ENCODE results near the gene GAL3ST2.

The GAL3ST2 gene

DNA sequence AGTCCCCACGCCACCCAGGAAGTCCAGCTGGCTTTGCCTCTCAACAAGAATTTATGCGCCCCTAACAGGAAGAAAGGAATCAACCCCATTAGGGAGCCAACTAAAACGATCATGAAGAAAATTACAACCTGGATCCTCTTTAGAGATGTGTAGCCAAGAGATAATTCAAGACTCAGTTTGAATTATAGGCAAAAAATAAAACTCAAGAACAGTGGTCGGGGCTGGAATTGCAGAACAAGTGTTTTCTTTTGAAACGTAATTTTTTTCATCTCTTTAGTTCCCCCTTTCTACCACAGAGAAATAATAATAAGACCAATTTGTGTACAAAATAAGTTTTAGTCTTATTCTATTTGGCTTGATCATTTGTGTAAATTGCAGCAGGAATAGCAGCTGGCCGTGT lies 59.7 kb downstream of the GAL3ST2 start:
- DNase-seq: no peak
- Mint-ChIP-seq H3K27me3 (peaks cover 60% of the 10 kb centered on the region), H3K27ac (no peak overlapping the region), H3K9me3 (no peaks in the 10 kb centered on the region), H3K4me1 (no peaks in the 10 kb centered on the region), H3K36me3 (no peaks in the 10 kb centered on the region), H3K4me3 (no peak overlapping the region)
- CTCF ChIA-PET: no interaction called here

DNA sequence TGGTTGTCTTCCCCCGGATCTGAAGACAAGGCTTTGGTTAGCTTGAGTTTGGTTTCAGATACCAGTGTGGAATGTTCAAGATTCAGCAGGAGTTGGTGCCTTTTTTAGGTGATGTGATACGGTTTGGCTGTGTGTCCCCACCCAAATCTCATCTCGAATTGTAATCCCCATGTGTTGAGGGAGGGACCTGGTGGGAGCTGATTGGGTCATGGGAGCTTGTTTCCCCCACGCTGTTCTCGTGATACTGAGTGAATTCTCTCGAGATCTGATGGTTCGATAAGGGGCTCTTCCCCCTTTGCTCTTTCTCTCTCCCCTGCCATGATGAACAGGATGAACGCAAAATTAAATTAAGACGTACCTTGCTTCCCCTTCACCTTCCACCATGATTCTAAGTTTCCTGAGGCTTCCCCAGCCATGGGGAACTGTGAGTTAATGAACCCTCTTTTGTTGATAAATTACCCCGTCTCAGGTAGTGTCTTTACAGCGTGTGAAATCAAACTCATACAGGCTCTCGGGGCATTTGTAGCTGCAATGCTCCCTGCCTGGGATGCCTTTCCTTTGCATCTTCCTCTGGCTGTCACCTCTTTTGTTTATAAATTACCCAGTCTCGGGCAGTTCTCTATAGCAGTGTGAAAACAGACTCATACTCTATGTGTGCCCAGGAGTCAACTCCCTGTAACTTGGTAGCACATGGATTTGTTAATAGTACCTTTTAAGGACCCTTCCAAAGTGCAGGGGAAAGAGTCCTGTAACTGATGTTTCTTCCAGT lies 60.8 kb downstream of the GAL3ST2 start:
- H3K4me3 Mint-ChIP-seq: no peak overlapping the region
- H3K4me1 Mint-ChIP-seq: no peaks in the 10 kb centered on the region
- no peaks in the 10 kb centered on the region for H3K36me3 Mint-ChIP-seq
- H3K9me3 Mint-ChIP-seq: no peaks in the 10 kb centered on the region
- no peak overlapping the region for H3K27ac Mint-ChIP-seq
- peaks cover 66% of the 10 kb centered on the region for H3K27me3 Mint-ChIP-seq
- CTCF ChIA-PET: interaction anchor here (0.7 to 1.2 kb wide), 2 partner anchors 29 to 186 kb away, joined by 3 read pairs; no protein-coding TSS in a partner anchor
- DNase-seq: no peak

GRCh38 chr2:241841181-241842066 lies 64.8 kb downstream of the GAL3ST2 start:
- no peaks in the 10 kb centered on the region for H3K36me3 Mint-ChIP-seq
- CTCF ChIA-PET: no interaction called here
- H3K9me3 Mint-ChIP-seq: no peaks in the 10 kb centered on the region
- peak overlapping the region; percentile 19 for H3K27ac Mint-ChIP-seq
- no peak for DNase-seq
- H3K27me3 Mint-ChIP-seq: peaks cover 76% of the 10 kb centered on the region
- H3K4me3 Mint-ChIP-seq: no peak overlapping the region
- peaks cover 30% of the 10 kb centered on the region for H3K4me1 Mint-ChIP-seq

DNA sequence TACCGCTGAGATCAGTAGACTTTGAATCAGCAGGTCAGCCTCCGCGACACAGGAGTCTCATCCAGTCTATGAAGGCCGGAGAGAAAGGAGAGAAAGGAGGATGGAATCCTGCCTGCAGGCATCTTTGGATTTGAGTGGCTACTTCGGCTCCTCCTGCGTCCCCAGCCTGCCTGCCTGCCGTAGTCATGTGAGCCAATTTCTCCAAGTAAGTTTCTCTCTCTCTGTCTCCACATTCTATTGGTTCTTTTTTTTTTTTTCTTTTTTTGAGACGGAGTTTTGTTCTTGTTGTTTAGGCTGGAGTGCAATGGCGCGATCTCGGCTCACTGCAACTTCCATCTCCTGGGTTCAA lies 65.4 kb downstream of the GAL3ST2 start:
- no peak overlapping the region for H3K27ac Mint-ChIP-seq
- peaks cover 34% of the 10 kb centered on the region for H3K4me1 Mint-ChIP-seq
- CTCF ChIA-PET: no interaction called here
- no peak overlapping the region for H3K4me3 Mint-ChIP-seq
- H3K9me3 Mint-ChIP-seq: no peaks in the 10 kb centered on the region
- no peak for DNase-seq
- no peaks in the 10 kb centered on the region for H3K36me3 Mint-ChIP-seq
- peaks cover 79% of the 10 kb centered on the region for H3K27me3 Mint-ChIP-seq

GRCh38 chr2:241842620-241843211 lies 66.1 kb downstream of the GAL3ST2 start:
- H3K27me3 Mint-ChIP-seq: peaks cover 75% of the 10 kb centered on the region
- H3K36me3 Mint-ChIP-seq: no peaks in the 10 kb centered on the region
- no peaks in the 10 kb centered on the region for H3K9me3 Mint-ChIP-seq
- H3K4me3 Mint-ChIP-seq: peak overlapping the region; percentile 48
- DNase-seq: peak; percentile 58
- peaks cover 35% of the 10 kb centered on the region for H3K4me1 Mint-ChIP-seq
- H3K27ac Mint-ChIP-seq: peak overlapping the region; percentile 64
- CTCF ChIA-PET: no interaction called here

GRCh38 chr2:241843321-241844065 lies 66.9 kb downstream of the GAL3ST2 start:
- no peak for DNase-seq
- peaks cover 71% of the 10 kb centered on the region for H3K27me3 Mint-ChIP-seq
- H3K36me3 Mint-ChIP-seq: no peaks in the 10 kb centered on the region
- H3K9me3 Mint-ChIP-seq: no peaks in the 10 kb centered on the region
- peaks cover 35% of the 10 kb centered on the region for H3K4me1 Mint-ChIP-seq
- CTCF ChIA-PET: interaction anchor here (1.0 kb wide), 1 partner anchor 25 kb away, joined by 6 read pairs; no protein-coding TSS in a partner anchor
- H3K4me3 Mint-ChIP-seq: peak overlapping the region; percentile 48
- H3K27ac Mint-ChIP-seq: no peak overlapping the region

DNA sequence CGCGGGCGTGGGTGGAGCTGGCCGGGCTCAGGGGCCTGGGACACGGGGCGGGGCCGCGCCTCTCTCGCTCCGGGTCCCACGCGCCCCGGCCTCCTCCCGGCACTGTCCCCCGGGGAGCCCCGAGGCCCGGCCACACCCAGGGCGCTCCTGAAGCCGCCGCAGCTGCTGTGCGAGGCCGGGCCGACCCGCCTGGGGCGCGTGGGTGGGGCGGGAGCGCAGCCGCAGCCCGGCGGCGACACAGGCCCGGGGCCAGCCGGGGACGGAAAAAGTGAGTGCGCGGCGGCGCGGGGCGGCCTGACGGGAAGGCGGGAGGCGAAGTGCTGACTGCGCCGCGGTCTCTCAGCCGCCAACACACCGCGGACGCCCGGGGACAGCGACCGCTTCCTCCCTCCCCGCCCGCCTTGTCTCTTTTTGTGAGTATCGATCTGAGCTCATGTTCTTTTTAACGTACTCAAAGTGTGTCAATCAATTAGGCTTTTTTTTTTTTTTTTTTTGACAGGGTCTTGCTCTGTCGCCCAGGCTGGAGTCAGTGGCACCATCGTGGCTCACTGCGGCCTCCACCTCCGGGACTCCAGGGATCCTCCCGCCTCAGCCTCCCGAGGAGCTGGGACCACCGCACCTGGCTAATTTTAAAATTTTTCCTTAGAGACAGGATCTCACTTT lies 67.6 kb downstream of the GAL3ST2 start:
- DNase-seq: peak; percentile 79
- Mint-ChIP-seq H3K4me1 (peaks cover 35% of the 10 kb centered on the region), H3K9me3 (no peaks in the 10 kb centered on the region), H3K36me3 (no peaks in the 10 kb centered on the region), H3K27ac (no peak overlapping the region), H3K27me3 (peaks cover 64% of the 10 kb centered on the region), H3K4me3 (peak overlapping the region; percentile 55)
- CTCF ChIA-PET: interaction anchor here (1.0 to 1.6 kb wide), 3 partner anchors 16 to 35 kb away, joined by 3 to 9 read pairs (median 6); no protein-coding TSS in a partner anchor

- Mint-ChIP-seq H3K27ac (no peak overlapping the region), H3K4me1 (peaks cover 35% of the 10 kb centered on the region), H3K36me3 (no peaks in the 10 kb centered on the region), H3K4me3 (peak overlapping the region; percentile 55), H3K9me3 (no peaks in the 10 kb centered on the region), H3K27me3 (peaks cover 60% of the 10 kb centered on the region)
- DNase-seq: no peak
- CTCF ChIA-PET: interaction anchor here (0.7 to 1.6 kb wide), 4 partner anchors 15 to 34 kb away, joined by 3 to 9 read pairs (median 4); no protein-coding TSS in a partner anchor
Observed at GRCh38 chr2:241844831-241845578, 68.4 kb downstream of the GAL3ST2 start.

DNA sequence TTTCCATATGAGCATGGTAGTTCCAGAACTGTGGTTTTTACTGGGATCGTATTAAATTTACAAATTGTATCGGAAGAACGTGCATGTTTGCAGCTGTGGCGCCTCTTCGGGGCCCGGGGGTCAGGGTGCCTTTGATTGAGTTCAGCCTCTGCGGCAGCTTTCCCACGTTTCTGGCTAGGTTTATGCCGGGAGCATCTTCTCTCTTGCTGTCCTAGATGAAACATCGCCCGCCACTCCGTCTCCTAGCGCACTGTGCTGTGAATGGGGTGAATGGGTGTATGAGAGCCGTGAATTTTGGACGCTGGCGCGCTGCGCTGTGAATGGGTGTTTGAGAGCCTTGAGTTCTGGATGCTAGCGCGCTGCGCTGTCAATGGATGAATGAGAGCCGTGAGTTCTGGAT lies 69.8 kb downstream of the GAL3ST2 start:
- H3K27me3 Mint-ChIP-seq: peaks cover 48% of the 10 kb centered on the region
- peaks cover 35% of the 10 kb centered on the region for H3K4me1 Mint-ChIP-seq
- H3K4me3 Mint-ChIP-seq: no peak overlapping the region
- CTCF ChIA-PET: no interaction called here
- H3K36me3 Mint-ChIP-seq: no peaks in the 10 kb centered on the region
- no peak overlapping the region for H3K27ac Mint-ChIP-seq
- DNase-seq: no peak
- no peaks in the 10 kb centered on the region for H3K9me3 Mint-ChIP-seq

DNA sequence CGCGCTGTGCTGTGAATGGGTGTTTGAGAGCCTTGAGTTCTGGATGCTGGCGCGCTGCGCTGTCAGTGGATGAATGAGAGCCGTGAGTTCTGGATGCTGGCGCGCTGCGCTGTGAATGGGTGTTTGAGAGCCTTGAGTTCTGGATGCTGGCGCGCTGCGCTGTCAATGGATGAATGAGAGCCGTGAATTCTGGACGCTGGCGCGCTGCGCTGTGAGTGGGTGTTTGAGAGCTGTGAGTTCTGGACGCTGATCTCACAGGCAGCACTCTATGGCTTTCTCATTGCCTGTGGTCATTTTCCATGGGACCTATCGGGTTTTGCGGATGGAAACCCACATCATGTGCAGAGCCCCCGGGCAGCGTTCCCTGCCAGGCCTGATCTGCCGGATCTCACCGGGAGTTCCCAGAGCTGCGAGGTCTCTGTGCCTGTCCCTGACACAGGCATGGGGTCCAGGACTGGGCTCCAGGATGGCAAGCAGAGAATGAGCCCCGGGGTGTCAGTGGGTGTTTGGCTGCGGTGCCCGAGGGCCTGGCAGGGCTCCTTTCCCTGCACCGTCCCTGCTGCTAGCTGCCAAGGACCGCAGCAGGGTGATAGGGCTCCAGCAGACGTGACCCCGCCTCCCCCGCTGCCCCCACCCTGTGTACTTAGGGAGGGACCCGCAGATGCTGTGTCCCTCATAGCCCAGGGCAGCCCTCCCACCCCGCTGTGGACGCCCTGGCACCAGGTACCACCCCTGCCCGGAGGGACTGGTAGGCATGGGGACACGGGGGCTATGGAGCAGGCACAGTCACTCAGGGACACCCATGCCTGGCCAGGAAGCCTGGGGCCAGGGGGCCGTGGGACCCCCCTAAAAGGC lies 72.4 kb downstream of the GAL3ST2 start:
- CTCF ChIA-PET: no interaction called here
- peak; percentile 15 for DNase-seq
- peaks cover 24% of the 10 kb centered on the region for H3K4me1 Mint-ChIP-seq
- no peak overlapping the region for H3K4me3 Mint-ChIP-seq
- no peak overlapping the region for H3K27ac Mint-ChIP-seq
- no peaks in the 10 kb centered on the region for H3K36me3 Mint-ChIP-seq
- peaks cover 26% of the 10 kb centered on the region for H3K27me3 Mint-ChIP-seq
- H3K9me3 Mint-ChIP-seq: no peaks in the 10 kb centered on the region

DNA sequence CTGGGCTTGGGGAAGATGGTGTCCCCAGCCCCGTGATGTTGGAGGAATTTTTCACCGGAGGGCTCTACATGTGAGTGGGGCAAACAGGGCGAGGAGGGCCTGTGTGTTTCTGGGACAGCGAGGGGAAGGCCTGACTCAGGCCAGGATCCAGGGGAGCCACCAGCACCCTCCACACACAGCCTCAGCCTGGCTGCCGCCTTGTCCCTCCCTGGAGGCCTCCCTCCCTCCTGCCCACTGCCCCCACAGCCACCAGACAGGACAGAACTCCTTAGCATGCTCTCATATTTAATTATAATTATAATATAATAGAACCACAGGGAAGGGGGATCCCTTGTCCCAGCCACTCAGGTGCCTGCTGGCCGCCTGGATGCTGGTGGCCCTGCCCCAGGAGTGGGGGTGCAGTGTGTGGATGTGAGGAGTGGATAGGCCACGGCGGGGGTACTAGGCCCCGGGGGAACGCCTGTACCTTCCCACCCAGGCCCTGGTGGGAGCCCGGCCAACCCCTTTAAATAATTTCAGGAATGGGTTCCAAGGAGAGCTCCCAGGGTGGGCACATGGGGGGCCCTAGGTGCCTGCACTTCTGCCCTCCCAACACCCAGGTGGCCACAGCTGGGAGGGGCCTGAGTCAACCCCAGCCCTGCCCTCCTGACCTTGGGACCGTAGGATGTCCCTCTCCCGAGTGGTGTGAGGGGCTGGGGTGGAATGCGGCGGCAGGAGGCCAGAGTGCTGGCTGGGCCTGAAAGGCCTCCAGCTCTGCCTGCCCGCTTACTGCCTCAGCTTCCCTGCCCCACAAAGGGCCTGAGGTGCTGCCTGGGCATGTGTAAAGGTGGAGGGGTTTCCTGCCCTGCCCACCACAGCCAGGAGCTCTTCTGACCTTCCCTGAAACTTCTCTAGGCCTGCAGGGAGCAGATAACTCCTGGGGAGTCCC lies 73.3 kb downstream of the GAL3ST2 start:
- Mint-ChIP-seq H3K4me1 (peaks cover 17% of the 10 kb centered on the region), H3K9me3 (no peaks in the 10 kb centered on the region), H3K27me3 (peaks cover 19% of the 10 kb centered on the region), H3K27ac (no peak overlapping the region), H3K36me3 (no peaks in the 10 kb centered on the region), H3K4me3 (no peak overlapping the region)
- DNase-seq: peak; percentile 17
- CTCF ChIA-PET: no interaction called here

All from activated naive CD4-positive, alpha-beta T cell treated with anti-CD3 and anti-CD28 coated beads, Interleukin-2, amount 10 ng/mL, durations not matched to agents 7 days and 5 days (primary cell).